Umbilical cord (tissue), 2 donors: ENCODE data around the gene SEMA7A. TPM values are rescaled to one million over a fixed set of nuclear protein-coding genes. Genes with fewer than 3 reads are reported as not detected.
"Not testable (repeated sequence)": the region's sequence is repeated elsewhere in the genome, so short reads cannot be mapped to it uniquely, and the experiment has no call there.

Source experiments
- DNase-seq: peaks from one replicate; pipeline ENCODE4 v3.0.0-alpha.2; 2015; ENCODE audit warnings: low spot score
- total RNA-seq: library from RNA; depleted of rRNA; stranded (reverse); fragments of >200 nt; gene quantifications from one replicate; pipeline ENCODE4 v1.2.3, GENCODE V29; 2014; ENCODE audit warnings: low replicate concordance; ENCODE audit not compliant: insufficient read depth

Gene SEMA7A
- total RNA-seq, 1 donor from 2014 or later, result 23.1 TPM

GRCh38 chr15:74400915-74401757 lies 32.6 kb downstream of the SEMA7A start:
- no peak for DNase-seq

GRCh38 chr15:74400313-74400860 lies 33.4 kb downstream of the SEMA7A start:
- no peak for DNase-seq

- no peak for DNase-seq
Measured at GRCh38 chr15:74399511-74400312, 34.0 kb downstream of the SEMA7A start.

GRCh38 chr15:74399100-74399499 lies 34.7 kb downstream of the SEMA7A start:
- DNase-seq, result no peak

- DNase-seq, result no peak
Measured at GRCh38 chr15:74398183-74398582, 35.6 kb downstream of the SEMA7A start.

- DNase-seq, result no peak
Measured at GRCh38 chr15:74397239-74398068, 36.3 kb downstream of the SEMA7A start.

- peak; percentile 61 for DNase-seq
Measured at GRCh38 chr15:74396445-74397238, 37.1 kb downstream of the SEMA7A start.

GRCh38 chr15:74396146-74396438 lies 37.7 kb downstream of the SEMA7A start:
- no peak for DNase-seq

GRCh38 chr15:74395319-74396145 lies 38.2 kb downstream of the SEMA7A start:
- no peak for DNase-seq

GRCh38 chr15:74394090-74394846 lies 39.5 kb downstream of the SEMA7A start:
- DNase-seq, result no peak

- no peak for DNase-seq
Measured at GRCh38 chr15:74393423-74393822, 40.3 kb downstream of the SEMA7A start.

GRCh38 chr15:74392902-74393301 lies 40.9 kb downstream of the SEMA7A start:
- no peak for DNase-seq

- peak; percentile 94 for DNase-seq
Measured at GRCh38 chr15:74392451-74392830, 41.3 kb downstream of the SEMA7A start.

GRCh38 chr15:74391582-74392450 lies 41.9 kb downstream of the SEMA7A start:
- DNase-seq, result no peak

- no peak for DNase-seq
Measured at GRCh38 chr15:74390647-74391288, 43.0 kb downstream of the SEMA7A start.

- DNase-seq, result not testable (repeated sequence)
Measured at GRCh38 chr15:74390049-74390646, 43.6 kb downstream of the SEMA7A start.
